ENCODE results near the gene CENPT. TPM values are rescaled to one million over a fixed set of nuclear protein-coding genes. Genes with fewer than 3 reads are reported as not detected.

The CENPT gene
- total RNA-seq, 1 donor from 2014 or later: 82.9 TPM

DNA sequence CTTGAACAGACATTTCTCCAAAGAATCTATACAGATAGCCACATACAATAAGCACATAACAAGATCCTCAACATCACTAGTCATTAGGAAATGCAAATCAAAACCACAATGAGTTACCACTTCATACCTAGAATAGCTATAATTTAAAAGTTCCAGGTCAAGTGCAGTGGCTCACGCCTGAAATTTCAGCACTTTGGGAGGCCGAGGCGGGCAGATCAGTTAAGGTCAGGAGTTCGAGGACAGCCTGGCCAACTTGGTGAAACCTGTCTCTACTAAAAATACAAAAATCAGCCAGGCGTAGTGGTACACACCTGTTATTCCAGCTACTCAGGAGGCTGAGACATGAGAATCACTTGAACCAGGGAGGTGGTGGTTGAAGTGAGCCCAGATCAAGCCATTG is 61.0 kb downstream of the CENPT start:
- no peak overlapping the region for H3K27ac Mint-ChIP-seq (ENCODE audit: unreplicated experiment)
- H3K27me3 Mint-ChIP-seq (ENCODE audit: unreplicated experiment): no peaks in the 10 kb centered on the region
- H3K4me1 Mint-ChIP-seq (ENCODE audit: unreplicated experiment): peaks cover 1% of the 10 kb centered on the region
- peaks cover 3% of the 10 kb centered on the region for H3K36me3 Mint-ChIP-seq (ENCODE audit: low read depth, unreplicated experiment)
- TF ChIP-seq, protein P1, sequence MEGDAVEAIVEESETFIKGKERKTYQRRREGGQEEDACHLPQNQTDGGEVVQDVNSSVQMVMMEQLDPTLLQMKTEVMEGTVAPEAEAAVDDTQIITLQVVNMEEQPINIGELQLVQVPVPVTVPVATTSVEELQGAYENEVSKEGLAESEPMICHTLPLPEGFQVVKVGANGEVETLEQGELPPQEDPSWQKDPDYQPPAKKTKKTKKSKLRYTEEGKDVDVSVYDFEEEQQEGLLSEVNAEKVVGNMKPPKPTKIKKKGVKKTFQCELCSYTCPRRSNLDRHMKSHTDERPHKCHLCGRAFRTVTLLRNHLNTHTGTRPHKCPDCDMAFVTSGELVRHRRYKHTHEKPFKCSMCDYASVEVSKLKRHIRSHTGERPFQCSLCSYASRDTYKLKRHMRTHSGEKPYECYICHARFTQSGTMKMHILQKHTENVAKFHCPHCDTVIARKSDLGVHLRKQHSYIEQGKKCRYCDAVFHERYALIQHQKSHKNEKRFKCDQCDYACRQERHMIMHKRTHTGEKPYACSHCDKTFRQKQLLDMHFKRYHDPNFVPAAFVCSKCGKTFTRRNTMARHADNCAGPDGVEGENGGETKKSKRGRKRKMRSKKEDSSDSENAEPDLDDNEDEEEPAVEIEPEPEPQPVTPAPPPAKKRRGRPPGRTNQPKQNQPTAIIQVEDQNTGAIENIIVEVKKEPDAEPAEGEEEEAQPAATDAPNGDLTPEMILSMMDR (IDR thresholded peaks at IDR 0.05; ENCODE audit: unreplicated experiment): no peak
- no peak for DNase-seq (ENCODE audit: low spot score)
- no peak overlapping the region for H3K4me3 Mint-ChIP-seq (ENCODE audit: unreplicated experiment)
- no peaks in the 10 kb centered on the region for H3K9me3 Mint-ChIP-seq (ENCODE audit: unreplicated experiment)

DNA sequence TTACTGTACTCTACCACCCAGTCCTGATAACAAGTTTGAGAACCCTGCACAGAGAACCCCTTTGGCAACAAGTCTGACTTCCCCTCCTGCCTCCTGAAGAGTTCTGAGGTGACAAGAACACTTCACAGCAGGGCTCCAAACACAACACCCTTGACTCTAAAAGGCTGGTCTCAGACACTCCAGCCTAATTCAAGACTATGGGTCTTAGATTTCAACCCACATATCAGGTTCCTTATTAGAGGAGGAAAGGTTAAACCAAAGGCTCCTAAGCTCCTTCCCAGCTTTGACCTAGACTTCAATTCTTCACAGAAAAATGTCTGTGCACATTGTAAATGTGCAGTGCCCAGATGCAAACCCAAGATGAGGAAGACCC is 64.2 kb downstream of the CENPT start:
- Mint-ChIP-seq H3K36me3 (ENCODE audit: low read depth, unreplicated experiment) (peaks cover 8% of the 10 kb centered on the region), H3K9me3 (ENCODE audit: unreplicated experiment) (no peaks in the 10 kb centered on the region), H3K27ac (ENCODE audit: unreplicated experiment) (no peak overlapping the region), H3K4me3 (ENCODE audit: unreplicated experiment) (no peak overlapping the region), H3K4me1 (ENCODE audit: unreplicated experiment) (peaks cover 15% of the 10 kb centered on the region), H3K27me3 (ENCODE audit: unreplicated experiment) (peaks cover 6% of the 10 kb centered on the region)
- TF ChIP-seq, protein P1 (IDR thresholded peaks at IDR 0.05; ENCODE audit: unreplicated experiment): no peak
- DNase-seq (ENCODE audit: low spot score): no peak

DNA sequence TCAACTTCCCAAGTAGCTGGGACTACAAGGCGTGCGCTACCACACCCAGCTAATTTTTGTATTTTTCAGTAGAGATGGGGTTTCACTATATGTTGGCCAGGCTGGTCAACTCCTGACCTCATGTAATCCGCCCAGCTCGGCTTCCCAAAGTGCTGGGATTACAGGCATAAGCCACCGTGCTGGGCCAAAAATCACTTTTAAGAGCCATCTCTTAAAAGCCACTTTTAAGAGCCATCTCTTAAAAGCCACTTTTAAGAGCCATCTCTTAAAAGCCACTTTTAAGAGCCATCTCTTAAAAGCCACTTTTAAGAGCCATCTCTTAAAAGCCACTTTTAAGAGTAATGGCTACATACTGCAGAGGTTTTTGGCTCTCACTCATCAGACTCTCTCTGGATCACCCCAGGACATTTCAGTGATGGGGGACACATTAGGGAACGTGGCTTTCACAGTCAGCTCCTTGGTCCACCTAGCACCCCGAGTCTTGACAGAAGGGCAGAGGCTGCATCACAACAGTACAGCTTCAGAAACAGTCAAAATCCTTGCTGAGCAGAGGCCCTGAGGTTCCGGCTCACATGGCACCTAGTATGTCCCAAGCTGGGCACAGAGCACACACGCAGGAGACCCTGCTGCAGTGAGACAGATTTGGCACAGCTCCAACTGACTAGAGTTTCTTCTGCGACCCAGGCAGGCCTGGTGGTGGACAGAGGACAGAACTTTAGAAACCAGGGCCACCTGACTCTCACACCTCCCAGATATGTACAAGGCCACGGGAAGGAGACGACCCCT is 64.7 kb downstream of the CENPT start:
- no peak for DNase-seq (ENCODE audit: low spot score)
- H3K4me1 Mint-ChIP-seq (ENCODE audit: unreplicated experiment): peaks cover 15% of the 10 kb centered on the region
- TF ChIP-seq, protein P1 (IDR thresholded peaks at IDR 0.05; ENCODE audit: unreplicated experiment): no peak
- no peaks in the 10 kb centered on the region for H3K9me3 Mint-ChIP-seq (ENCODE audit: unreplicated experiment)
- H3K4me3 Mint-ChIP-seq (ENCODE audit: unreplicated experiment): no peak overlapping the region
- peaks cover 6% of the 10 kb centered on the region for H3K27me3 Mint-ChIP-seq (ENCODE audit: unreplicated experiment)
- H3K27ac Mint-ChIP-seq (ENCODE audit: unreplicated experiment): no peak overlapping the region
- peaks cover 8% of the 10 kb centered on the region for H3K36me3 Mint-ChIP-seq (ENCODE audit: low read depth, unreplicated experiment)

DNA sequence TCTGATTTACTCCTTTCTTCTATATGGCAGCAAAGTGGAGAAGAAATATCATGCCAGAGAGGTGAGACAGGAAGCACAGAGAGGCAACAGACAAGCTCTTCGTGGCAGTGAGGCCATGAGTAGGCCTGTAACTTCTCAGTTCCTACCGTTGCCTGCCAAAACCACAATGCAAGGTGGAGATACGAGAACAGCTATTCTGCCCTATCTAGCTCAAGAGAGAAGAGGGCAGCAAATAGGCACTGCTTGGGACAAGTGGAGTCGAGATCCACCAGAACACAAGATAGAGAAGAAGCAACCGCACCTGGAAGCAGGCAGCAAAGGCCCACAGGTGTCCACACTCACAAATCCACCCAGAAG is 66.0 kb downstream of the CENPT start:
- DNase-seq (ENCODE audit: low spot score): no peak
- TF ChIP-seq, protein P1 (IDR thresholded peaks at IDR 0.05; ENCODE audit: unreplicated experiment): no peak
- Mint-ChIP-seq H3K4me1 (ENCODE audit: unreplicated experiment) (peaks cover 15% of the 10 kb centered on the region), H3K27me3 (ENCODE audit: unreplicated experiment) (peaks cover 6% of the 10 kb centered on the region), H3K9me3 (ENCODE audit: unreplicated experiment) (no peaks in the 10 kb centered on the region), H3K4me3 (ENCODE audit: unreplicated experiment) (no peak overlapping the region), H3K36me3 (ENCODE audit: low read depth, unreplicated experiment) (peaks cover 8% of the 10 kb centered on the region), H3K27ac (ENCODE audit: unreplicated experiment) (no peak overlapping the region)

DNA sequence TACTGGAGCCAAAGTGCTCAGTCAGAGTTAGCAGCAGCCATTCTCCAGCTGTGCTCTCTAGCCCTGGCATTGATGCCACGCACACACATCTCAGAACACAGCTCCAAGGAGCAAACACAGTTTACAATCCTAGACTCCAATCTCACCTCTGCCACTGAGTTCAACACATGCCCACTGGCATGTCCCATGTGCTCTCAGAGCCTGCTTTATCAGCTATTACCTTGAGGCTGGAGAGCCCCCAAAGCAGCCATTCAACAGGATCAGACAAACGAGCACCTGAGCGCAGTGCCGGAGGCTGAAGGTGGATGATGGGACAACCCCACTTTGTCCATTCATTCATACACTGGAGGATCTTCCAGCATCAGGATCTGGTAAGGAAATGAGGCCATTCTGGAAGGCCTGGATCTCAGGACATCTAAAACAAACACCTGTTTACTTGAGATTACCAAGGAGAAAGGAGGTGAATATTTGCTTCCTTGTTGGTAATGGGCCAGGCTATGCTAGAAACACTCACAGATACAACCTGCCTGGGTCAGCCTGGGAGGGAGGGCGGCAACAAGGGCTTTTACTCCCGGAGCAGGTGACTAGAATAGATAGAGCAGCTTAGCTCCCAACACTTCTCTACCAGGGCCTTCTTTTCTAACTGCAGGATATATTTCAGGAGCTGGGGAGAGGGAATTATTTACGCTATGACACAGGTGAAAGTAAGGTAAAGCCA is 66.5 kb downstream of the CENPT start:
- no peak overlapping the region for H3K4me3 Mint-ChIP-seq (ENCODE audit: unreplicated experiment)

More for the DNA sequence above, 66.5 kb downstream of the CENPT start:
- no peak overlapping the region for H3K27ac Mint-ChIP-seq (ENCODE audit: unreplicated experiment)
- no peak for DNase-seq (ENCODE audit: low spot score)
- no peaks in the 10 kb centered on the region for H3K9me3 Mint-ChIP-seq (ENCODE audit: unreplicated experiment)
- H3K4me1 Mint-ChIP-seq (ENCODE audit: unreplicated experiment): peaks cover 15% of the 10 kb centered on the region
- peaks cover 6% of the 10 kb centered on the region for H3K27me3 Mint-ChIP-seq (ENCODE audit: unreplicated experiment)
- TF ChIP-seq, protein P1 (IDR thresholded peaks at IDR 0.05; ENCODE audit: unreplicated experiment): no peak
- peaks cover 8% of the 10 kb centered on the region for H3K36me3 Mint-ChIP-seq (ENCODE audit: low read depth, unreplicated experiment)
